Stimulated activated CD4-positive, alpha-beta T cell treated with anti-CD3 and anti-CD28 coated beads, Interleukin-1b, Interleukin-23, amount 100 ng/mL, for 48 hours (primary cell): ENCODE results near the gene GJC2.

ENCODE experiments used
- DNase-seq: peaks from one replicate; pipeline ENCODE4 v3.0.0-alpha.2; 2020

The GJC2 gene

DNA sequence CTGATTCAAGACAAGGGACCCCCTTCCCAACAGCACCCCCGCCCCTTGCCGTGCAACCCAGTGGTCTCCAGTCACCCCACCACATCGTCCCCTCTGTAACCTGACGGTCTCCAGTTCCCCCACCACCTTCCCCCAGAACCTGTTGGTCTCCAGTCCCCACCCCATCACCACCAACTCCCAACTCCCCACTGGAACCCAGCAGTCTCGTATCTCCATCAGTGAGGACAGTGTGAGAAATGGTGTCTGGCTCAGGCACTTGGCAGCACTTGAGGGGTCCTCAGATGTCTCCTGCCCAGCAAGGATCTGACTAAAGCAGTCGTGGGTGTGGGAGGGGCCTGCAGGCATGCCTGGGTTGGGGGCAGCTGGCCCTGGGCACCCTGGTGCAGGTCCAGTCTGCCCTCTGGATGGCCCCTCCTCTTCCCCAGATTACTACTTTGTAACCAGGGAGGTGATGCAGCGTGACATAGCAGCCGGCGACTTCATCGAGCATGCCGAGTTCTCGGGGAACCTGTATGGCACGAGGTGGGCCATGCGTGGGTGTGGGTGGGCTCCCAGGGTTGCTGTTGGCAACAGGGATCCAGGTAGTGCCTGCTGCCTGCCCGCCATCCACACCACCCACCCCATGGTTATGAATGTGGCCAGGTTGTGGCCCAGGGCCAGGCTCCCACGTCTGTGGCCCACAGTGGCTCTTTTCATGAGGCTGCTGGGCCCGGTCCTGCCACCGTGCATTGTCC is 3.1 kb upstream of the GJC2 start:
- DNase-seq = no peak

DNA sequence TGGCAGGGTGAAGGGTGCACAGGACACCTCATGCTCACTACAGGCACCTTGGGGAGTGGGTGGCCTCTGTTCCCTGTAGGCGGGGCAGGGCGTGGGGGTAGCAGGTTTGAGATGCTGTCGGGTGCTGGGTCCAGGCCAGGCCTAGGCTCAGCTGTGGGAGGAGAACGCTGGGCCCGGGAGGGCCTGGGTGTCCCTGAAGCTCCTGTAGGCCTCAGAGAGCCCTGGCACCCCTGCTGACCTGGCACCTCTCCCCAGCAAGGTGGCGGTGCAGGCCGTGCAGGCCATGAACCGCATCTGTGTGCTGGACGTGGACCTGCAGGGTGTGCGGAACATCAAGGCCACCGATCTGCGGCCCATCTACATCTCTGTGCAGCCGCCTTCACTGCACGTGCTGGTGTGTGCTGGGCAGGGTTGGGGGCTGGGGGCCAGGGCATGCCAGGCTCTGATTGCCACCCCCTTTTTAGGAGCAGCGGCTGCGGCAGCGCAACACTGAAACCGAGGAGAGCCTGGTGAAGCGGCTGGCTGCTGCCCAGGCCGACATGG is 2.5 kb upstream of the GJC2 start:
- DNase-seq = no peak

DNA sequence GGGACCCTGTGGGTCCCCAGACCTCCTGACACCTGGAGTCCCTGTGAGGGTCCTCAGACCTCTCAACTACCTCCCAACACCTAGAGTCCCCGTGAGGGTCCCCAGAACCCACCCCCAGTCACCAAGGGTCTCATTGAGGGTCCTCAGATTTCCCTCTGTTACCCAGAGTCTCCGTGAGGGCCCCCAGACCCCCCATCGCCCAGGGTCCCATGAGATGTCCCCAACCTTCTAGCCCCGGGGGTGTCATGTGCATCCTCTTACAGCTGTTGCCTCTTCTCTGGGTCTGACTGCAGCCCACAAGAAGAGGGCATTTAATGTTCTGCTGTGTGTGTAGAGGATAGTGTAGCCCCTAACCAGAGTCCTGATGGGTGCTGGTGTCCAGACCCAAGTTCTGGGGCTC is 2.0 kb upstream of the GJC2 start:
- no peak for DNase-seq

DNA sequence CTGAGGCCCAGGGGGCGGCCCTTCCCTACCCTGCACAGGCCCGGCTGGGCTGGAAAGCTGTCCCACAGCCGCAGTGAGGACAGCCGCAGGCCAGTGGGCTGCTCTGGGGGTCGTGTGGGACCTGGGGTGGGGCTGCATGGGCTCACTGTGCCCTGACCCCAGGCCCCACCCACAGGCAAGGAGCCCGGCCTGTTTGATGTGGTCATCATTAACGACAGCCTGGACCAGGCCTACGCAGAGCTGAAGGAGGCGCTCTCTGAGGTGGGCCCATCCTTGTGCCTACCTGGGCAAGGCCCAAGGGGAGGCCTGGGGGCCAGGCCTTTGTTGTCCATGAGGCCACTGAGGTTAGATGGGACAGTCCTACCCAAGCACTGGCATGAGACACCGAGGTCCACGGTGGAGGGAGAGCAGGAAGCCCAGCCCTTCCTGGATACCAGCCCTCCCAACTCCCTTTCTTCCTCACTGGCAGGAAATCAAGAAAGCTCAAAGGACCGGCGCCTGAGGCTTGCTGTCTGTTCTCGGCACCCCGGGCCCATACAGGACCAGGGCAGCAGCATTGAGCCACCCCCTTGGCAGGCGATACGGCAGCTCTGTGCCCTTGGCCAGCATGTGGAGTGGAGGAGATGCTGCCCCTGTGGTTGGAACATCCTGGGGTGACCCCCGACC is 1.4 kb upstream of the GJC2 start:
- no peak for DNase-seq

DNA sequence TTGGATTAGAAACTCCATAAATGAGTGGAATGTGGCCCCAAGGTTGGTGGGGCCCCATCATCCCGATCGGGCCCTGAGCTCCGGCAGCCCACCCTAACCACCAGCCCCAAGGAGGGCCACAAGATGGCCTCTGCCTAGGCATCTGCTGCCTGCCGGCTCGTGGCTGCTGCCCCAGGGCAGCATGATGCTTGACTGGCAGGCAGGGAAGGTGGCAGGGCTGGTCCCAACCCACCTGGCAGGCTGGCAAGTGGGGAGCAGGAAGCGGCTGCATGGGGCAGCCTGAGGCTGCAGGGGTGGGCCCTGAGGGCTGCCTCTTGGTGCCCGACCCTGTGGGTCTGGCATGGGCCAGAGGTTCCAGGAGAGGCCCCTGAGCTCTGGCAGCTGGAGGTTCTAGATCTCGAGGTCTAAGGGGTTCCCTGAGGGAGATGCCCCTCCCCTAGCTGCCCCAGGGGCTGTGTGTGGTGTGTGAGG is 760 bp upstream of the GJC2 start:
- DNase-seq = no peak

DNA sequence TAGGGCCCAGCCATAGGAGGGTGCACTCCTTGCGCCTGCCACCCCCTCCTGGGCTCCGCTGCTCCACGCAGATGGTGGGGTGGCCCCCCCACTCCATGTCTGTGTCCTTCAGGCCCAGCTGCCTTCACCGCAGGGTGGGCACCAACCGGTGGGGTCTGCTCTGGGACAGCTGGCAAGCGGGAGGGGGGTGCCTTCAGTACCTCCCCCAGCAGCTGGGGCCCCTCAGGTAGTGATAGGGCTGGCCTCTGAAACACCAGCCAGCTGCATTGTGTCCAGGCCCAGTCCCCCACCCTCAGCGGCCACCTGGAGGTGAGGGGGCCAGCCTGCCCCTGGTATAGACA is 360 bp downstream of the GJC2 start:
- DNase-seq = no peak

DNA sequence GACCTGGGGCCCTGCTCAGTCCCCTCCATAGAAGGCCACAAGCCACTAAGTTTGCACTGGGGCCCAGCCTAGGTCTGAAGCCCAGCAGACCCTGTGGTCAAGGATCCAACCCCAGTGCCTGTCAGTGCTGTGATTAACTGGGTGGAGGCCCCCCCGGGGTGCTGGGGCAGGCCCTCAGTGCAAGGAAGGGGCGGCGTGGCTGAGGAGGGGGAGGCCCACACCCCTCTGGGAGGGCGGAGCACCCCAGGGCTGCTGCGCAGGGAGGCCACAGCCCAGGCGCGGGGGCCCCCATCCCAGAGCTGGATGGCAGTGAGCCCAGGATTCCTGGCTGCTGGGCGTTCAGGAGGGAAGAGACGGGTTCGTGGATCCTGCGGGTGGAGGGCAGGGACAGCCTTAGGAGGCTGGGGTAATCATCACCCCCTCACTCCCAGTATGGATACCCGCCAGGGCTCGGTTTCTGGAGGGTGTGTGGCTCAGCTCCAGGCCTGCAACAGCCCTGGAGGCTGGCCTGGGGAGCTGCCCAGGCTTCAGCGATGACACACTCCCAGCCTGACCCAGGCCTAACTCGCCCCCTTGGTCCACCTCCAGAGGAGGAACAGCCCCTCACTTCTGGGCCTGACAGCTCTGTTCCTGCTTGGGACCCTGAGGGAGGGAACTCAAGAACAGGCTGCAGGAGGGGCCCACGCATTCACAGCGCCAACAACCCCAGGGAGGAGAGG is 890 bp downstream of the GJC2 start:
- DNase-seq = no peak

DNA sequence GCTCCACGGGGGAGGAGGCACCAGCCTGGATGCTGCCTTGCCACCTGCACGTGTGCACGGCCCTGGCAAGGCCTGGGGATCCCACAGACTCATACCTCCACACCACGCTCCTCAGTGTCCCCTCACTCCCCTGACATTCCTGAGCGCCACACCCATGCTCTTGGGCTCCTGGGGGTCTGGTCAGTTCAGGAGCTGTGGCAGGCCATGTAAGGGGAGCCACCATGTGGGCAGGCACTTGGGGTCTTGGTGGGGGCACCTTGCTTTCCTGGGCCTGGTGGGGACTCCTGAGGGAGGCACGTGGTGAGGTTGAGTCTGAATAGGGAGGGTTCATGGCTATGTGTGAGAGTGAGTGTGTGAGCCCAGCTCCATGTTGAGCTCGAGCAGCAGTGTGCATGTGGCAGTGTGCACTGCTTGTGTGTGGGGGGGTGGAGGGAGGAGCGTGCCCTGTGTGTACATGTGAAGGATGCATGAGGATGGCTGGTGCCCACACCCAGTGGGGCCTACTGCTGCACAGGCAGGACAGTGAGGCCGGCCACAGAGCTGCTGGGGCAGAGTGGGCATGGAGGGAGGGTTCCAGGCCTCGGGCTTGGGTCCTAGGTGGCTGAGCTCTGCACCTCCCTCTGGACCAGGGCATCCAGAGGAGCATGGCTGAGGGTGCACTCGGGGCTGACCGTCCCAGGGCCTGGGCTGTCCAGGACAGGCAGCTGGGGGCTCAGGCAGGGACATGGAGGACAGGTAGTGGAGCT is 1.6 kb downstream of the GJC2 start:
- no peak for DNase-seq

DNA sequence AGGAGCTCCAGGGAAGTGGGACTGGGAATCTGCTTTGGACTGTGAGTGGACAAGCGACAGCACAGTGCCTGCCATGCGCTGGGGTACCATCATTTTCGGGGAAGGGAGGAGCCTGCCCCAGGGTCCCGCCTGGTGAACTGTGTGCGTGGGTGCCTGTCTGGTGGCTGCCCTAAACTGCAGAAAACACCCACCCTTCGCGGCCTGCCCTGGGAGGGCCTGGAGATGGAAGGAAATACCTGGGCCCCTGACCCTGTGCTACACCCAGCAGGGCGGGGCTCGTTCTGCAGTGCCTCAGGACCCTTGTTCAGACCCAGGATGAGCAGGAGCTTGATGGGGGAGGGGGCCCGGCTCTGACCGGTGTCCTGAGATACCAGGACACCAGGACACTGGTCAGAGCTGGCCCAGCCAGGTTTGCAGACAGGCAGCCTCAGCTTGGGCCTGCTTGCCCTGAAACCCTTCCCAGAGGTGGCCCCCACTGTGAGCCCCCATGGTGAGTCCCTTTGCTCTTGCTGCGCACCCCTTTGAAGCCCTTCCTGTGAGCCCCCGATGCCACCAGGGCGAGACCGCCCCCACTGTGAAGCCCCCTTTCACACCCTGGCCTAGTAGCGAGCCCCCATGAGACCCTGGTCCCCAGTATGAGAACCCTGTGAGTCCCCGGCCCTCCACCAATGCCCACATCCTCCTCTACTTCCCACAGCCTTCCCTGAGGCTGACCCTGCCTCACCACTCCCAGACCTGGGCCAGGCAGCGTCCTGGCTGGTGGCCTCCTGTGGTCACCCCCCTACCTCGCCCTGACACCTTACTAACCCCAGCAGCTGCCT is 2.6 kb downstream of the GJC2 start:
- DNase-seq = no peak

DNA sequence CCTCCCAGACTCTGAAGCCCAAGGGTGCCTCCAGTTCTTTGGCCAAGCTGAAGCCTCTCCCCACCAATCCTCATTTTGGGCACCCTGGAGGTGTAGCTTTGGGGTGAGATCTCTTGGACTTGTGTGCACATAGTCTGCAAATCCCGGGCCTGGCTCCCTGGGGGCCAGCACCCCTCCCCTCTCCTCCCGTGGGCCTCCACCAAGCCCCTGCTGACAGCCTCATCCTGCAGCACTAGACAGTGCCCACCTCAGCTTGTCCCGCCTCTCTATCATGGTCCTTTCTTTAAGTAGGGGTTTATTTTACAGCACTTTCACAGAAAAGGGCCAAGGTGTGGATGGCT is 3.2 kb downstream of the GJC2 start:
- DNase-seq = no peak

DNA sequence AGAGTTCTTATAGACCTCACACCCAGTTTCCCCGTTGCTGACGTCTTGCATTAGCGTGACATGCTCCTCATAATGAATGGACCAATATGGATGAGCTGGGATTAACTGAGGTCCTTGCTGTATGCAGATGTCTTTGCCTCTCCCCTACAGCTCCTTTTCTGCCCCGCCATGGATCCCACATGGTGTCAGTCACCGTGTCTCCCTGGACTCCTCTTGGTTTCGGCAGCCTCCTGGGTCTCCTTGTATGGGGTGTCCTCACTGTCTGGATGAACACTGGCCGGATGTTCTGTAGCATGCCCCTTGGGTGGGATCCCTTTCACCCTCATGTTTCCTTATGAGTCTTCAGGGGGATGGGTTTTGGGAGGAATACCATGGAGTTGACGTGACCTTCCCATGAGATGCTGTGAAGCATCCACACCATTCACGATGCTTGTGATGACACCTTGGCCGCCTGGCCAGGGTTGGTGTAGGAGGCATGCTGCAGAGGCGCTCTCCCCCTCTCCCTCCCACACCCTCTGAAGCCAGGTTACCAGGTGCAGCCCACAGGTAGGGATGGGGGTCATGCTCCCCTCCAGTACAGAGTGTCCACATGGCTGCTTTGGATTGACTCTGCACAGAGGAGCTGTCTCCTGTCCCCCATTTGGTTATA is 4.4 kb downstream of the GJC2 start:
- DNase-seq = no peak

DNA sequence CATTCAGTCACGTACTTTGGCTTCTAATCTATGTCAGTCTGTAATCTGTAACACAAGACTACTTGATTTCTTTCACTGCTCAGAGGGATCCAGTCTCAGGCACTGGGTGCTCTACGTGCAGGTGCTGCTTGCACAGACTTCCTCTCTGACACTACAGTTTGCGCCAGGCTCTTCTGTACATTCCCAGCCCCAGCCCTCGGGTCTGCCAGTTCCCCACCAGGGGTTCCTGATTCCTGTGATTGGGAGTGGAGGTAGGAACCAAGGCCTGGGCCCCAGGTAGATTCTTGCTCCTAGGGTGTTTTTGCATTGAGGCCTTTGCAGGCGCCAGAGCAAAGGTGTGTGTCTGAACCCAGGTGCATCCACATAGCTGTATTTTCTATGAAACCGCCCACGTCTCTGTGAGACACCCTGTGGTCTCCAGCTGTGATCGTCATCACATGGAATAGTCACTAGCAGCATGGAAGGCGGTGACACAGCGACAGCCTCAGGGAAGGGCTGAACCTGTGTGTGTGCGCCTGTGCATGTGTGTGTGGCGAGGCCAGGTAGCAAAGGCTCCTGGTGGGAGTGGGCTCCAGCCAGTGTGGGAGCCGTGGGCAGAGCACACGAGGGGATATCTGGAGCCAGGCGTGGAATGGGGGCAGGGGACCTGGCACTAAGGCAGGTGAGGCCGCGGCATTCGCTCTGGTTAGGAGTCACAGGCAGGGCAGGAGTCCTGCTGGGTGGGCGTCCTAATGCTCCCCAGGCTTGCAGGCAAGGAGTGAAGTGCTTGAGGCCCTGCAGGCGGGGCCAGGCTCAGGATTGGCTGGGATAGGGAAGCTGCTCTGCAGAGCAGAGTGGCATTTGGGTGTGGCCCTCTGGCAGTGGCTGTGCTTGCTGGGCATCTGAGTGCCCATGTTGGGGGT is 5.2 kb downstream of the GJC2 start:
- DNase-seq = peak; percentile 67

DNA sequence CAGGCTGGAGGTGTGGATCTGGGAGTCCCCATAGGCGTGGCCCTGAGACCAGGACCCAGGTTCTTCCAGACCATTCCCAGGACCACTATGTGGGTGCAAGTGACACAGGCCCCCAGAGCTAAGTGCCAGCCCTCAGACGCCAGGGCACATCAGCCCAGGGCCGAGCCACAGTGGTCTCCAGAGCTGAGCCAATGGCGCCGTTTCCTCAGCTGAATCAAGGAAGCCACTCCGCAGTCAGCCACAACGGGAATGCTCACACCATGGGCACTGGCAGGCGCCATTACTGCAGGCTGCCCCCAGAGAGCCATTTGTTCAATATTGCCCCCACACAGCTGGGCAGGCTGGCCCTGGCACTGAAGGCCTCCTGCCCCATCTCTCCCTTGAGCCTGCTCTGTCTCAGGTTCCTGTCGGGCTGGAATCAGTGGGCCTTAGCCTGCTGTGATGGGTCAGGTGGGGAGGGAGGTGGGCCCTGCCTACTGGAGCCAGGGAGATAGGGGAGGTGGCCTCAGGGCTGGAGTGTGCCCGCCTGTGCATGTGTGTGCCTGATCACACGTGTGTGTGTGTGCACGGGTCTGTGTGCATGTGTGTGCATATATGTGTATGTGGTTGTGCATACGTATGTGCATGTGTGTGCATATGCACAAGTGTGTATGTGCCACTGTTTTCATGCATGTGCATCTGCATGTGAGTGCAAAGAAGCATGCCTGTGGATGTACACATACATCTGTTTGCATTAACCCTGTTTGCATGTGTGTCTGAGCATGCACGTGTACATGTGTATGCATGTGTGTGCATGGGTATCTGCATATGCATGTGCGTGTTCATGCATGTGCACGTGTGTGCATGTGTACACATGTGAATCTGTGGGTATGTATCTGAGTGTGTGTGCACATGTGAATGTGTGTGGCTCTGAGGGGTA is 6.1 kb downstream of the GJC2 start:
- no peak for DNase-seq

DNA sequence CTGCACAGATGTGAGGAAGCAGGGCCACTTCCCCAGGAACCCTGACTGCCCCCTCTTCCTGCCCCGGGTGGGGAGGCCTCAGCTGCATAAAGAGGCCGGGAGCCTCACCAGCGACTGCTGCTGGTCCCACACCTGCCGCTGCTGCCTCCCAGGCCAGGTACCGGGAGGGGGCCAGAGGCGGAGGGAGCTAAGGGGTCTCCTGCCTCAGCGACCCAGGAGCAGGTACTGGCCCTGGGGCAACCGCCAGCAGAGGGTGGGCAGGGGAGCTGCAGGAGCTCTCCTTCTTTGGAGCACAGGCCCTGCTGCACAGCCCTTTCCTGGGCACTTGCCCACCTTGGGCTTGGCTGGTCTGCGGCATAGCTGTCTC is 6.8 kb downstream of the GJC2 start:
- DNase-seq = no peak

DNA sequence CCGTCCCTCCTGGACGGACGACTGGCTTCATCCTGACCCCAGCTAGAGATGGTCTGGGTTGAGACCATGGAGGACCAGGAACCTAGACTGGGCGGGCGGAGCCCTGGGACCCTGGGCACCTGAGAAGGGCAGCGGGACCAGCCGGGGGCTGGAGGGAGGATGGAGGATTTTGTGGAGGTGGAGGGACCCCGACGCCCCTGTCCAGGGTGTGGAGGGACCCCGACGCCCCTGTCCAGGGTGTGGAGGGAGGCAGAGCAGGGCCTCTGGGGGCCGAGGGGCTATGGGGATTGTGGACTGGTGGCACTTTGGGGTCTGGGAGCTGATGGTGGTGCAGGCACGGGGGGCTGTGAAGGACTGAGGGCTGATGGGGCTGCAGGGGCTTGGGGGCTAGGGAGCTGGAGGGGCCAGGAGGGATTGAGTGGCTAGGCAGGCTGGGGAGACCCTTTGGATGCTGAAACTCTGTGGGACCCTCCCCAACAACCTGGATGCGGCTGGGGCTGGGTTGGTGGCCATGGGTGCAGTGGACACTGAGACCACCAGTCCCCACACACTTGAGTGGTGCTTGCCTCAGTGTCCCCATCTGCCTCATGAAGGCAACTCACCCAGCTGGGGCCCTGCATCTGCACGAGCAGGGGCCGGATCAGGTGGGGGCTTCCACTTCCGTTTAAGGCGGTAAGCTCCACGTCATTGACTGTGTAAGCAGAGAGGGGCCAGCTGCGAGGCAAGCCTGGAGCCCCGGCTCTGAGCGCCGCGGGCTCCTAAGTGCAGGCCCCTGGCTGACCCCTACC is 7.4 kb downstream of the GJC2 start:
- no peak for DNase-seq

DNA sequence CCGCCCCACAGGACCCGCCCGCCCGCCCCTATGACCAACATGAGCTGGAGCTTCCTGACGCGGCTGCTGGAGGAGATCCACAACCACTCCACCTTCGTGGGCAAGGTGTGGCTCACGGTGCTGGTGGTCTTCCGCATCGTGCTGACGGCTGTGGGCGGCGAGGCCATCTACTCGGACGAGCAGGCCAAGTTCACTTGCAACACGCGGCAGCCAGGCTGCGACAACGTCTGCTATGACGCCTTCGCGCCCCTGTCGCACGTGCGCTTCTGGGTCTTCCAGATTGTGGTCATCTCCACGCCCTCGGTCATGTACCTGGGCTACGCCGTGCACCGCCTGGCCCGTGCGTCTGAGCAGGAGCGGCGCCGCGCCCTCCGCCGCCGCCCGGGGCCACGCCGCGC is 8.0 kb downstream of the GJC2 start:
- DNase-seq = no peak

DNA sequence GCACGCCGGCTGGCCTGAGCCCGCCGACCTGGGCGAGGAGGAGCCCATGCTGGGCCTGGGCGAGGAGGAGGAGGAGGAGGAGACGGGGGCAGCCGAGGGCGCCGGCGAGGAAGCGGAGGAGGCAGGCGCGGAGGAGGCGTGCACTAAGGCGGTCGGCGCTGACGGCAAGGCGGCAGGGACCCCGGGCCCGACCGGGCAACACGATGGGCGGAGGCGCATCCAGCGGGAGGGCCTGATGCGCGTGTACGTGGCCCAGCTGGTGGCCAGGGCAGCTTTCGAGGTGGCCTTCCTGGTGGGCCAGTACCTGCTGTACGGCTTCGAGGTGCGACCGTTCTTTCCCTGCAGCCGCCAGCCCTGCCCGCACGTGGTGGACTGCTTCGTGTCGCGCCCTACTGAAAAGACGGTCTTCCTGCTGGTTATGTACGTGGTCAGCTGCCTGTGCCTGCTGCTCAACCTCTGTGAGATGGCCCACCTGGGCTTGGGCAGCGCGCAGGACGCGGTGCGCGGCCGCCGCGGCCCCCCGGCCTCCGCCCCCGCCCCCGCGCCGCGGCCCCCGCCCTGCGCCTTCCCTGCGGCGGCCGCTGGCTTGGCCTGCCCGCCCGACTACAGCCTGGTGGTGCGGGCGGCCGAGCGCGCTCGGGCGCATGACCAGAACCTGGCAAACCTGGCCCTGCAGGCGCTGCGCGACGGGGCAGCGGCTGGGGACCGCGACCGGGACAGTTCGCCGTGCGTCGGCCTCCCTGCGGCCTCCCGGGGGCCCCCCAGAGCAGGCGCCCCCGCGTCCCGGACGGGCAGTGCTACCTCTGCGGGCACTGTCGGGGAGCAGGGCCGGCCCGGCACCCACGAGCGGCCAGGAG is 8.6 kb downstream of the GJC2 start:
- DNase-seq = no peak
